ENCODE data around the gene ADAM12.

GRCh38 chr10:126146771-126147170 lies 241.5 kb downstream of the ADAM12 start:
- TF ChIP-seq TAF1 (IDR thresholded peaks at IDR 0.05; ENCODE audit: borderline replicate concordance, low read depth, low read length) (no peak), POLR2A (IDR thresholded peaks at IDR 0.05; ENCODE audit: low read depth, low read length) (no peak), POLR2AphosphoS5 (IDR thresholded peaks at IDR 0.05; ENCODE audit: low read depth, low read length) (no peak)
